GM19438 (cell line): ENCODE results near the gene RBMY1B.
"Not testable (repeated sequence)": the region's sequence is repeated elsewhere in the genome, so short reads cannot be mapped to it uniquely, and the experiment has no call there.

Source experiments
- ATAC-seq: cut with Tn5 transposase; IDR thresholded peaks from one replicate; pipeline ENCODE4 v1.9.1; 2021; ENCODE audit warnings: low read depth; ENCODE audit not compliant: unreplicated experiment

The RBMY1B gene

DNA sequence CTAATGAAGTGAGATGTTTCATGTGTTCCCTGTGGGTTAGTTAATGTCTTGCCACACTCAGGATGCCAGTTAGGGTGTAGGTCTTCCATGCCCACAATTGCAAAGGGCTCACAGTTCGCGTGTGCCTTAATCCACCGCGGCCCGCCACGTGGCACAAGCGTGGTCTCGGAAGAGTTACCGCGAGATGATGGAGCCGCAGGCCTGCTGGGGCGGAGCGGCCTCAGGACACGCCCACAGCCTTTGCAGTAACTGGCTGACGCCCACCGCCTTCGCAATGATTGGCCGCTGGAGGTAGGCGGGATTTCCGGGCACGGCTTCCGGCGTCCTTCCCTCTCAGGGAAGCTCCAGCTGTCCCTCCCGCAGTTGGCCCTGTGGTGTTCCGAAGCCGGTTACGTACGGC is at the start of gene RBMY1B:
RBMY1B (plus strand) TSS at position 301 of the 400 bp plus-strand sequence. CDS start 2,013 bp downstream, outside the sequence.
- ATAC-seq: not testable (repeated sequence)

DNA sequence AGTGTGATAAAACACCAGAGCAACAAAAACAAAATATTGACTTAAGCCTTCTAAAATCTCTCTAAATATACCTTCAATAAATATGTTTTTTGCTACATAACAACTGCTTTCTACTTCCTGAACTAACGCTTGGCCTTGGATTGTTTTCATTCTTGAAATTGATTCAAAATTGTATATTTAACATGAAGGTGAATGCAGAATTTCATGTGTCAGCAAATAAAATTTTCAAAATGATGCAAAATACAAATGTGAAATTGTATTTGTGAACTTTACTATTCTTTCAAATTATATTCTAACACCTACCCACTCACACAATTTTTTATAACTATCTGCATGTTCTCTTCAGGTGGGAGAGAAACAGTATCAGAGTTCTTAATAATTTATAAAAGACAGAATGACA is 48.2 kb upstream of the RBMY1B start:
- ATAC-seq: not testable (repeated sequence)

- no peak for ATAC-seq
Observed at GRCh38 chrY:21482967-21483366, 28.2 kb upstream of the RBMY1B start.

DNA sequence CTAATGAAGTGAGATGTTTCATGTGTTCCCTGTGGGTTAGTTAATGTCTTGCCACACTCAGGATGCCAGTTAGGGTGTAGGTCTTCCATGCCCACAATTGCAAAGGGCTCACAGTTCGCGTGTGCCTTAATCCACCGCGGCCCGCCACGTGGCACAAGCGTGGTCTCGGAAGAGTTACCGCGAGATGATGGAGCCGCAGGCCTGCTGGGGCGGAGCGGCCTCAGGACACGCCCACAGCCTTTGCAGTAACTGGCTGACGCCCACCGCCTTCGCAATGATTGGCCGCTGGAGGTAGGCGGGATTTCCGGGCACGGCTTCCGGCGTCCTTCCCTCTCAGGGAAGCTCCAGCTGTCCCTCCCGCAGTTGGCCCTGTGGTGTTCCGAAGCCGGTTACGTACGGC is 23.4 kb downstream of the RBMY1B start, which contains the start of gene RBMY1A1:
RBMY1A1 (plus strand) TSS at position 301 of the 400 bp plus-strand sequence. CDS start 2,013 bp downstream, outside the sequence.
- not testable (repeated sequence) for ATAC-seq

GRCh38 chrY:21559316-21559984 is 48.3 kb downstream of the RBMY1B start:
- not testable (repeated sequence) for ATAC-seq
